Activated CD8-positive, alpha-beta memory T cell treated with anti-CD3 and anti-CD28 coated beads for 4 hours (primary cell): ENCODE measurements around the gene PKD2L1.
"Not testable (repeated sequence)": the region's sequence is repeated elsewhere in the genome, so short reads cannot be mapped to it uniquely, and the experiment has no call there.

Experiments used
- DNase-seq, 2 donors: peaks; one replicate each; pipeline ENCODE4 v3.0.0-alpha.2; 2020; ENCODE audit warnings: low read depth in 2 of 2

Gene PKD2L1

DNA sequence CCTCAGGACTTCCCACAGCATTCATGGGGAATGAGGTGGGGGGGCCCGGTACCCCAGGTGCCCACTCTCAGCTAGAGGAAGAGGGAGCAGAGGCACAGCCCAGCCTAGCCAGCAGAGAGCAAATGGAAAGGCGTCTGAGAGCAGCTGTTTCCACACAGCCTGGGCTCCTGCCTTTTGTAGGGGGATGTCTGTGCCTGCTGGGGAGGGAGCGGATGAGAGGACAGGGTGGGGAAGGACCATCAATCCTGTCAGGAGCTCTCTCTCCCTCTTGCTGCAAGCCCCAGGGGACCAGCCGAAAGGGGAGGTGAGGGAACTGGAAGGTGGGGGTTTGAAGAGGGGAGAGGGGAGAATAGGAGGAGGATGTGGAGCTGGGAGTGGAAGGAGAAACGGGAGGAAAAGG, at the start of gene PKD2L1:
TSS of gene PKD2L1 (minus strand) at position 150 of the 400 bp plus-strand sequence. CDS start at position 25, 125 bp downstream.
- no peak for DNase-seq

DNA sequence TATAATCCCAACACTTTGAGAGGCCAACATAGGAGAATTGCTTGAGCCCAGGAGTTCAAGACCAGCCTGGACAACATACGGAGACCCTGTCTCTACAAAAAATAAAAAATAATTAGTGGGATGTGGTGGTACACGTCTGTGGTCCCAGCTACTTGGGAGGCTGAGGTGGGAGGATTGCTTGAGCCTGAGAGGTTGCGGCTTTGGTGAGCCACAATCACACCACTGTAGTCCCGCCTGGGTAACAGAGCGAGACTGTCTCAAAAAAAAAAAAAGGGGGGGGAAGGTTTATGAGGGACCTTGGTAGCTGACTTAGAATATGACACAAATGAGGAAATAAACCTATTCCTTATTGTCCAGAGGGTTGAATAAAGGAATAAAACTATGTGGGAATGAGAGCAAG, 47.8 kb upstream of the PKD2L1 start:
- no peak for DNase-seq

DNA sequence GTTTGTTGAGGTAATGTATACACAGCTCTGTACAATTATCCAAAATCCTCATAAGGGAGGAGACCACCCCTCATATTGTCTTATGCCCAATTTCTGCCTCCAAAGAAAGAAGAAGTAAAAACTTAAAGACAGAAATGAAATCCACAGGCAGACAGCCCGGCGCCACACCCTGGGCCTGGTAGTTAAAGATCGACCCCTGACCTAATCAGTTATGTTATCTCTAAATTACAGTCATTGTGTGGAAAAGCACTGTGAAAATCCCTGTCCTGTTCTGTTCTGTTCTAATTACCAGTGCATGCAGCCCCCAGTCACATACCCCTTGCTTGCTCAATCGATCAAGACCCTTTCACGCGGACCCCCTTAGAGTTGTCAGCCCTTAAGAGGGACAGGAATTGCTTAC, 46.6 kb upstream of the PKD2L1 start:
- DNase-seq = not testable (repeated sequence)

DNA sequence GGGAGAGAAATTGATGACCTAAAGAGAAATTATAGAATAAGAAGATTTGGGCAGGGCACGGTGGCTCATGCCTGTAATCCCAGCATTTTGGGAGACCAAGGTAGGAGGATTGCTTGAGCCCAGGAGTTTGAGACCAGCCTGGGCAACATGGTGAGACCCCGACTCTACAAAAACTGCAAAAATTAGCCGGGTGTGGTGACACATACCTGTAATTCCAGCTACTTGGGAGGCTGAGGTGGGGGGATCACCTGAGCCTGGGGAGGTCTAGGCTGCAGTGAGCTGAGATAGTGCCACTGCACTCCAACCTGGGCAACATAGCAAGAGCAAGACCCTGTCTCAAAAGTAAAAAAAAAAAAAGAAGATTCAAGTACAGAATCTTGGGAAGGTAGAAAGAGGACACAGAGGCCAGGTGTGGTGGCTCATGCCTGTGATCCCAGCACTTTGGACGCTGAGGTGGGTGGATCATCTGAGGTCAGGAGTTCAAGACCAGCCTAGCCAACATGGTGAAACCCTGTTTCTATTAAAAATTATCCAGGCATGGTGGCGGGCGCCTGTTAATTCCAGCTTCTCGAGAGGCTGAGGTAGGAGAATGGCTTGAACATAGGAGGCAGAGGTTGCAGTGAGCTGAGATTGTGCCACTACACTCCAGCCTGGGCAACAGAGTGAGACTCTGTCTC, 44.8 kb upstream of the PKD2L1 start:
- DNase-seq = not testable (repeated sequence)

DNA sequence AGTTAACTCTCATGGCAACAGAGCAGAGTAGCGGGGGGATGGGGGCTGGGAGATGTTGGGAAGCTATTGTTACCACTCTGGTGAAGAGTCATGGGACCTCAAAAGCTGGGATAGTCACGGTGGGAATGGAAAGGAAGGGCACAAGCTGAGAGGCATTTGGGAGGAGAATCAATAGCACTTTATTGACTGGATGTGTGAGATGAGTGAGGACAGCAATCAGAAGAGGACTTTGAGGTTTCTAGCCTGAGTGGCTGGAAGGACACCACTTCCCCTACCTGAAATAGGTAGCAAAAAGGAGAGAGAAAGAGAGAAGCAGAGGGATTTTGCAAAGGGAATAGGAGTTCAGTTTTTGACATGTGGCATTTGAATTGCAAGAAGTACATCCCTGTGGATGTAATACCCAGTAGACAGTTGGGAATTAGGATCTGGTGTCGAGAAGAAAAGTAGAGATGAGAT, 44.2 kb upstream of the PKD2L1 start:
- DNase-seq = no peak

DNA sequence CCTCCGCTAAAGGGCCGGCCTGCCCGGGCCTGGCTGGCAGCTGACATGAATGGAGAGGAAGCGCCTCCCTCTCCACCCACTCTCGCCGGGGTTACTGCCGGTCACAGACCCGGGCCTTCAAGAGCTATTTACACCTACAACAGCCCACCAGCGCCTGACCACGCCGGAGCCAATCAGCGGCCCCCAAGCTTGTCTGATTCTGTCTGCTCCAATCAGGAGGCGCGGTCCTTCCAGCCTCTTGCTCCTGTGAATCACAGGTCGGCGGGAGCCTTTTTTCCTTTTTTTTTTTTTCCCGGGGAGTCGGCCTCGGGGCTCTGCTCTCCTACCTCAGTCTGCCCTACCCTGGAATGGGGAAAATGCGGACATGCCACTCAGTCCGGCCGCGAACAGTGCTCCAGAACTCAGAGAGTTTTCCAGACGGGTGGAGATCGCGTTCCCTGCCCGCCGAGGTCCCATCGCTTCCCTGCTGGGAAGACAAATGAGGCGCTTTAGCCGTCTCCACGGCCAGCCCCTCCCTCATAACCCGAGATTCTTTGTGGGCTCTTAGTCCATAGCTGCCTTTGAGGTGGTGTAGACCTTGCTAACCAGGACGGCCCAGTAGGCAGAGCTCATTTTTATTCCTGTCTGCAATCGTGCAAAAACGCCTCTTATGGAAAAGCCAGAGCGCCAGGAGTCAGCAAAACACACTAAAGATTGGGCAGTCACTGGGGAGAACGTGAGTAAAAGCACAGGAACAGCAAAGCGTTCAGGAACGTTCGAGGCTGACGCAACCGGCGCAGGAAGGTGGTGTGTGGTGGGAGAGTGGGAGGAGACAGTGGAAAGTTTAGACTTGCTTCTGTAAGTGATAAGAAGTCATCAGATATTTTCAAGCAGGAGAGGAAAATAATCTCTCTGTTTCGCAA, 43.5 kb upstream of the PKD2L1 start:
- DNase-seq = peak; percentile 72 to 80

DNA sequence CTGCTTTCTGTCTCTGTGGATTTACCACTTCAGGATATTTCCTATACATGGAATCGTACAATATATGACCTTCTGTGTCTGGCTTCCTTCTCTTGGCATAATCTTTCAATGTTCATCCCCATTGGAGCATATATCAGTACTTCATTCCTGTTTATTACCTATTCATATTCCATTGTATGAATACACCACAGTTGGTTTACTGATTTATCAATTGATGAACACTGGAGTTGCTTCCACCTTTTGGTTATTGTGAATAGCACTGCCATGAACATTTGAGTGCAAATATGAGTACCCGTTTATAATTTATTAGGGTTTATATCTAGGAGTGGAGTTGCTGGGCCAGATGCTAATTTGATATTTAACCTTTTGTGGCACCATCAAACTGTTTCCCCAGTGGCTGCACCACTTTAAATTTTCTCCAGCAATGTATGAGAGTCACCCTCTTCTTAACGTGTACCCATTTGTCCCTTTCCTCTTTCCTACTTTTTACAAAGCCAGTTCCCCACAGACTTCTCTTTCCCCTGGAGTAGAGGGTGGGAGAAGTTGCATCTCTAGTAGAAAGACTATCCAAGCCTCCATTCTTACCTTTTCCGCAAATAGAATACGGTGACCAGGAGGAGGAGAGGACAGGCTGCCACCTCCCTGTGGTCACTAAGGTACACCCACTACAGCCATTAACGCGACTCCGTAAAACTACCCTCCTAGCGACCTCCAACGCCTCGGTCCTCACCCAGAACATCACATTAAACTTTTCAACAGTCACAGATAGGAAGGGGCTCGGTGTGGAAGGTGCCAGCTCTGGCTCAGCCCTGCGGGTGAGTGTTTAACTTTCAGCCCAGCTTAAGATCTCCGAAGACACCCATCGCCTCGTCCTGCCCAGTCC, 42.6 kb upstream of the PKD2L1 start:
- DNase-seq = no peak

DNA sequence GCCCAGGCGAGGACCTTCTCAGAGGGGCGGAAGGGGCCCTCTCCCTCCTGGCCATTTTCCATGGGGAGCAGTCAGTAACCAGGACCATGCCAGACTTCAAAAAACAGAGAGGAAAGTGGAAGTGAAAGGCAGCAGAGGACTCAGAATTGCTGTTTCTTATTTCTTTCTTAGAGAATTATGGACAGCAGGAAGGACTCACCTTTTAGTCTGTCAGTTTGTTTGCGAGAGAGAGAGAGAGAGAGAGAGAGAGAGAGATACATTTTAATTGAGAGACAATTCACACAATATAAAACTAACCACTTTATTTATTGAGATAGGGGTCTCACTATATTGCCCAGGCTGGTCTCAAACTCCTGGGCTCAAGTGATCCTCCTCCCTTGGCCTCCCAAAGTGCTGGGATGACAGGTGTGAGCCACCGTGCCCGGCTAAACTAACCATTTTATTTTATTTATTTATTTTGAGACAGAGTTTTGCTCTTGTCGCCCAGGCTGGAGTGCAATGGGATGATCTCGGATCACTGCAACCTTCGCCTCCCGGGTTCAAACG, 41.5 kb upstream of the PKD2L1 start:
- DNase-seq = no peak

DNA sequence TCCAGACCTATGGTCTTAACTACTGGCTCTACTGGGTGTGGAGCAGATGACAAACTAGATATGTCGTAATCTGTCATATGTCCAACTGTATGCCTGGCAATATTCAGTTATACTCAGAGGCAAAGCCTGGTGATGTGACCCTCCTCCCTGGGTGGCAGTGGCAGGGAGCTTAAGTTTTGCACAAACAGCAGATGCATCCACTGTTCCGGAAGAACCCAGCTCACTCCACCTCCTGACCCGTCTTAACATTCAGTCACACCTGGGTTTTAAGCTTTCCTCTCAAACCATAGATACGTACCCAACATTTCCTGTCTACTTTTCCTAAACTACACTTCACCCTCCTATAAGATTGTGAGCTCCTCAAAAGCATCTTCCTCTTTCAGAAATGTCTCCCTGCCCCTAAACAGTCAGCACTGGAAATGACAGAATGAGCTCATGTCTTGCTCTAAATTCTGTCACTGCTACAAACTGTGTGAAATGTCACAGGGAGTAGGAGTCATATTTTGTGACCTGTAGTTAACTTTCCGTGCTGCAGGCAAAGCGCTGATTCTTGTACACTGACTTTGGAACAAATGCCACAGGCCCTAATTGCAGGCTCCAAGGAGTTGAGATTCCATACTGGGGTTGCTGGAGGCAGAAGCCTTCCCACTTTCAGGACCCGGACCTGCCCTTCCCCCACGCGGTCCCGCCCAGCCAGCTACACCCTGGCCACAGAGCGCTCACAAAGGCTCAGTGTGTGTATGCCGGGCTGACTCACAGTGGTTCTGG, 40.9 kb upstream of the PKD2L1 start:
- peak in 1 of 2 donors; percentile 14 for DNase-seq

DNA sequence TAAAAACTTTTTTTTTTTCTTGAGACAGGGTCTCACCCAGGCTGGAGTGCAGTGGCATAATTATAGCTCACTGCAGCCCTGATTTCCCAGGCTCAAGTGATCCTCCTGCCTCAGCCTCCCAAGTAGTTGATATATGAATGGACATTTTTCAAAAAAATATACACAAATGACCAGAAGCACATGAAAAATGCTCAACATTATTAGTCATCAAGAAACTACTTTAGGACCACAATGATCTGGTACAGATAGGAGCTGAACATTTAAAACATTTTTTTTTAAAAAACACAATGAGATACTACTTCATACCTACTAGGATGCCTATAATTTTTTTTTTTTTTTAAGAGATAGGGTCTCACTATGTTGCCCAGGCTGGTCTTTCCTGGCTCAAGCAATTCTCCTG, 38.7 kb upstream of the PKD2L1 start:
- DNase-seq = no peak

DNA sequence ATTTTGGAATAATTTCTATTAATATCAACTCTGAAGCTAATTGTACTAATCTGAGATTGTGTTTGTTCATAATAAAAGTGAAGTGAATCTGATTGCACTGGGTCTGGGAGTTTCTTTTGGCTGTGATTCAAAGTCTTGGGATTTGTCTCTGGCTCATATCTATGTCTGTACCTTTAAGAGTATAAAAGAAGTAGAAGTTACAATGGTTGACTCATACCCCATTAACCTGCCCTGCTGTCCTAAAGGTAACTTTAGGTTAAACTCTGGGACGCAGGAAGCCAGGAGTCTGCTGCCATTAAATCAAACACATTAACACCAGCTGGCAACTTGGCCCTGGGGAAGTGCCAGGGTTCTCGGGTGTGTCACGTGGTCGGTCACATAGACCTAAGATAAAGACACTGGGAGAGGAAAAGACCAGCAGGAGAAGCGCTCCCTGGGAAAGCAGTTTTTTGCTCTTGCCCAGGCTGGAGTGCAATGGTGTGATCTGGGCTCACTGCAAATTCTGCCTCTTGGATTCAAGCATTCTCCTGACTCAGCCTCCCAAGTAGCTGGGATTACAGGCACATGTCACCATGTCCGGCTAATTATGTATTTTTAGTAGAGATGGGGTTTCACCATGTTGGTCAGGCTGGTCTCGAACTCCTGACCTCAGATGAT, 34.8 kb upstream of the PKD2L1 start:
- DNase-seq = no peak

DNA sequence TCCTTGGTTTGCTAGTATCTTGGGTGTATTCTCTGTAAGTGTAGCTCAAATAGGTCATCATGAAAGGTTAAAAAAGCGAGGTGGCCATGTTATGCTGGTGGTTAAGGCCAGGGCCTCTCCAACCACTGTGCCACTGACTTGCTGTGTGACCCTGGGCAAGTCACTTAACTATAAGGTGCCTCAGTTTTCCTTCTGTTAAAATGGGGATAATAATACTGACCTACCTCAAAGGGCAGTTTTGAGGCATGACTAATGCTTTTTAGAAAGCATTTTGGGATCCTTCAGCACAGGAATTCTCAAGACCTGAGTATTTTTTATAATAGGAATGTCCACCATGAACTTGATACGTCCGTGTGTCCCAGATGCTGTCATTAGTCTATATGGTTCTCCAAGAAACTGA, 34.1 kb upstream of the PKD2L1 start:
- no peak for DNase-seq

DNA sequence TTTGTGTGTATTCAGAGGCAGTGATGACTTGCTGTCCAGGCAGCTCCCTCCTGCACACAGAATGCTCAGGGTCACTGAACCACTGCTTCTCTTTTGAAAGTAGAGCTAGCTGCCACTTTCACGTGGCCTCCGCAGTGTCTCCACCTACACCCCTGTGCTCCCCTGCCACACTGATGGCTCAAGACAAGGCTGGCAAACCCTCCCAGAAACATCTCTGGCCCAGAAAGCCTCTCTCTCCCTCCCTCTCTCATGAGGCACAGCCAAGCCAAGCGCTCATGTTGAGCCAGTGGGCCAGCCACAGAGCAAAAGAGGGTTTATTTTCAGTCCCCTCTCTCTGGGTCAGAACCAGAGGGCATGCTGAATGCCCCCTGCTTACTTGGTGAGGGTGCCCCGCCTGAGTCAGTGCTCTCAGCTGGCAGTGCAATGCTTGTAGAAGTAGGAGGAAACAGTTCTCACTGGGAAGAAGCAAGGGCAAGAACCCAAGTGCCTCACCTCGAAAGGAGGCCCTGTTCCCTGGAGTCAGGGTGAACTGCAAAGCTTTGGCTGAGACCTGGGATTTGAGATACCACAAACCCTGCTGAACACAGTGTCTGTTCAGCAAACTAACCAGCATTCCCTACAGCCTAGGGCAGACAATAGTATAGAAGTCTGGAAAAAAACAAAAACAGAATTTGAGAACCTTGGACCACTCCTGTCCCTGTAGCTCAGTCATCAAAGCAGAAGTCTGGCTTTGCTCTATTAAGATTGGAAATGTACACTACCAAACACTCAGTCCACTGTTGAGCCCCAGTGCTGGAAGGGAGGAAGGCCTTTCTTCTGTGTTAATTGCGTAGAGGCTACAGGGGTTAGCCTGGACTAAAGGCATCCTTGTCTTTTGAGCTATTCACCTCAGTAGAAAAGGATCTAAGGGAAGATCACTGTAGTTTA, 32.8 kb upstream of the PKD2L1 start:
- DNase-seq = no peak

DNA sequence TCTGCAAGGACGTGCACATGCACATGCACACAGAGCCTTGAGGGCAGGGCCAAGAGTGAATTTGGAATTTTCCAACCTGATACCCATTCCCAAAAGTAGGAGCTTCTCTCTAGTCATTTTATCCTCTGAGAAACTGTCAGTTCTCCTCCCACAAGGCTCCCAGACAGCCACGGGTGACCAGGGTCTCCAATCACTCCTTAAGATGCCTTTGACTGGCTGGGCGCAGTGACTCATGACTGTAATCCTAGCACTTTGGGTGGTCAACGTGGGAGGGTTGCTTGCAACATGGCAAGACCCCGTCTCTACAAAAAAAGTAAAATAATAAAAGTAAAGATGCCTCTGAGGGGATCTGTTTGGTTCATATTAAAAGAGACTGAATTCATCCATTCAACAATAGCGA, 30.2 kb upstream of the PKD2L1 start:
- no peak for DNase-seq

DNA sequence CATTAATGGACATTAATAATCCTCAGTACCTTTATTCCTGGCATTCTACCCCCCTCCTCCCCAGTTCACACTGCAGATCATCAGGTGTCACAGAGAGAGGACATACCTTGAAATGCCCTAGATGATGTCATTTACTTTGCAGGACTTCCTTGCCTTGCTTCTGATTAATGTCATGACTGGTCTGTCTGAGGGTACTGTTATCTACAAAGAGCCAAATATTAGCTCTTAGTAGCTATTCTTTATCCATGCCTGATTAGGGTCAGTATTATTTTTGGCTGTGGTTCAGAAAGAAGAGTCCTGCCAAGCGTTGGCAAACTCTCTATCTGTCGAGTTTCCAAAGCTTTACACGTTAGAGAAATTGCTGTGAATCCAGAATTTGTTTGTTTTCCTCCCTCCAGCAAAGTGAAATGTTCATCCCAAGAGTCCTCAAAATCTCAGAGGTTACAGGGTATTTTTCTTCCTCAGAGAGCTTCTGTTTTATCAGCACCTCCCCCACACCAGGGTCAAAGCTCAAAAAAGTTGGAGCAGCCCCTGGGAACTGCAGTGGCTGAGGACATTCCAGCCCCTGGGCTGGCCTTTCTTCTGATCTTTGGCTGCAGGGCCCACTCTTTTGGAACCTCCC, 29.6 kb upstream of the PKD2L1 start:
- no peak for DNase-seq

DNA sequence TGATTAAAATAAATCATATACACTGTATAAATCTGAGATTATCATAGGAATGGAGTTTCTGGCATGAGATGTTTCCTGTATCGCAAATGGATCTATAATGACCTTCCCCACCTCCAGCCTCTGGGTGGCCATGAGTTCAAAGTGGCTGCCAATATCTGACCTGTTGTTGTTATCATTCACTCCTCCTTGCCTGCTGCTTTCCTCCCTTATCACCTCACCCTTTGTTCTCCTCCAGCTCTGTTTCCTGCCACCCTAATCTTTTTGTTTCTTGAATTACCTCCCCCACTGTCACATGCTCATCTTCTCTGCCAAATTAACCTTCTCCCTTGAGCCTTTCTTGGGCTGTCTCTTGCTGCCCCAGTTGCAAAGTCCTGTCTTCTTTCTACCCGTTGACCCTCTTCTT, 29.0 kb upstream of the PKD2L1 start:
- no peak for DNase-seq

DNA sequence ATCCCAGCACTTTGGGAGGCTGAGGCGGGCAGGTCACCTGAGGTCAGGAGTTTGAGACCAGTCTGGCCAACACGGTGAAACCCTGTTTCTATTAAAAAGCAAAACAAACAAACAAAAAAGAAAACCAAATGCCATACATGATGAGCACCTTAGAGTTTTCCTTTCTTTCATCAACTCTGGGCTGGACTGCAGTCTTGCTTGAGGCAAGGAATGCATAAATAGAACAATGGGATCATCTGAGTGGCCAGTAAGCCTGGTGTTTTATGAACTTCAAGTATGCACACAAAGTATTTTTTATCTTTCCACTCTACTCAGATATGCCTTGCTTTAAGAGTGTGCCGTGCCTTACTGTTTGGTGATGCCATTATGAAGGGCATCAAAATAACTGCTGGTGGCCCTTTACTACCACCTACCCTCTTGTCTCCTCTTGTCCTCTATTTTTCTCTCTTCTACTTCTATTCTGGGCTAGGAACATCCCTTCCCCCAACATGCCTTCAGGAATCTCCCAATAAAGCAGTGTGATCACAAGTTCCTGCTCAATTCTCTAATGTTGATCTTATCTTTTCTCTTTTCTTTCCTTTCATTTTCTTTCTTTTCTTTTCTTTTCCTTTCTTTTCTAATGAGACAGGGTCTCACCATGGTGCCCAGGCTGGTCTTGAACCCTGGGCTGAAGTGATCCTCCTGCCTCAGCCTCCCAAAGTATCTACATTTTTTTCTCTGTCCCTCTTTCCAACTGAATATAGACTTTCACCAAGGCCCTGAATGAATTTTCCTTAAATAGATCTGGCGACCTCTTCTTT, 27.2 kb upstream of the PKD2L1 start:
- no peak for DNase-seq
